IPS-15b (cell line): ENCODE data around the gene KRTAP10-5.
"Not testable (repeated sequence)": the region's sequence is repeated elsewhere in the genome, so short reads cannot be mapped to it uniquely, and the experiment has no call there.

Experiments
- H3K27me3 ChIP-seq: one replicate; pipeline ENCODE4 v1.6.1; 2013; ENCODE audit warnings: low read length; ENCODE audit not compliant: control insufficient read depth, insufficient read depth
- H3K36me3 ChIP-seq: one replicate; pipeline ENCODE4 v1.6.1; 2013; ENCODE audit warnings: low read length; ENCODE audit not compliant: control insufficient read depth, insufficient read depth
- H3K4me1 ChIP-seq: one replicate; pipeline ENCODE4 v1.6.1; 2013; ENCODE audit warnings: mild to moderate bottlenecking, low read length; ENCODE audit not compliant: control insufficient read depth, insufficient read depth
- H3K4me3 ChIP-seq: one replicate; pipeline ENCODE4 v1.5.1; 2013; ENCODE audit warnings: low read depth, low read length
- H3K9ac ChIP-seq: one replicate; pipeline ENCODE4 v1.6.1; 2013; ENCODE audit warnings: low read depth, mild to moderate bottlenecking, low read length
- H3K9me3 ChIP-seq: one replicate; pipeline ENCODE4 v1.6.1; 2013; ENCODE audit warnings: mild to moderate bottlenecking, low read length; ENCODE audit not compliant: control insufficient read depth, insufficient read depth

The KRTAP10-5 gene, protein sequence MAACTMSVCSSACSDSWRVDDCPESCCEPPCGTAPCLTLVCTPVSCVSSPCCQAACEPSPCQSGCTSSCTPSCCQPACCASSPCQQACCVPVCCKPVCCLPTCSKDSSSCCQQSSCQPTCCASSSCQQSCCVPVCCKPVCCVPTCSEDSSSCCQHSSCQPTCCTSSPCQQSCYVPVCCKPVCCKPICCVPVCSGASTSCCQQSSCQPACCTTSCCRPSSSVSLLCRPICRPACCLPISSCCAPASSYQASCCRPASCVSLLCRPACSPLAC

GRCh38 chr21:44580231-44580821 is at the start of gene KRTAP10-5:
Gene KRTAP10-5, minus strand, starts transcription at chr21:44580604. Its CDS starts 26 bp downstream, at chr21:44580578.
- H3K27me3 ChIP-seq, H3K36me3 ChIP-seq, H3K4me3 ChIP-seq, H3K9ac ChIP-seq, H3K9me3 ChIP-seq, H3K4me1 ChIP-seq: not testable (repeated sequence)

DNA sequence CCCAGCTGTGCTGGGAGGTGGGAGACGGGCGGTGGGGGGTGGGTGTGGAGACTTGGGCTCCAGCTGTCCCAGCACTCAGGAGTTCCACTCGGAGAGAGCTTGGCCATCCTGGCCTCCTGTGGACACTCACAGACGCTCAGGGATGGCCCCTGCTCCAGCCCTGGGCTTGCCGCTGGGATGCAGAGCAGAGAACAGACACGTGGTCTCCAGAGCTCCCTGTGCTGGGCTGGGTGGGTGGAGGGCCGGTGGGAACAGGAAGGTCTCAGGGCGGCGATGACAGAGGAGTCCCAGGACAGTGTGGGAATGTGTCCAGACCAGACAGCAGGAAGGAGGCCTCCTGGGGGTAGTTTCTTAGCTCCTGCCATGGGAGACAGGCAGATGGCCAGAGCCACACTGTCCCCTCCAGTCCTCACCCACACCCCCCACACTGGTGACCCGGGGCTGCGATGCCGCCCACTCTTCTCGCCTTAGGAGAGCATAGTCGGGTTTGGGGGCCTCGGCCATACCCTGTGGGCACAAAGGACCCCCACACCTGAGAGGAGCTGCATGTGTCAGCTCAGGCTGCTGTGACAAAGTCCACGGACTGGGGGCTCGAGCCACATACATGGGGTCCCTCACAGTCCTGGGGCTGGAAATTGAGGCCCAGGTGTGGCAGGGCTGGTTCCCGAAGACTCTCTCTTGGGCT is 48.4 kb upstream of the KRTAP10-5 start:
- H3K4me3 ChIP-seq: no peak overlapping the region
- no peaks in the 10 kb centered on the region for H3K4me1 ChIP-seq
- peaks cover 3% of the 10 kb centered on the region for H3K9me3 ChIP-seq
- no peaks in the 10 kb centered on the region for H3K27me3 ChIP-seq
- H3K36me3 ChIP-seq: no peaks in the 10 kb centered on the region
- H3K9ac ChIP-seq: no peak overlapping the region

- not testable (repeated sequence) for H3K9me3 ChIP-seq, H3K36me3 ChIP-seq, H3K27me3 ChIP-seq, H3K4me1 ChIP-seq, H3K4me3 ChIP-seq, H3K9ac ChIP-seq
These were observed 47.4 kb upstream of the KRTAP10-5 start for GRCh38 chr21:44627831-44628233.

DNA sequence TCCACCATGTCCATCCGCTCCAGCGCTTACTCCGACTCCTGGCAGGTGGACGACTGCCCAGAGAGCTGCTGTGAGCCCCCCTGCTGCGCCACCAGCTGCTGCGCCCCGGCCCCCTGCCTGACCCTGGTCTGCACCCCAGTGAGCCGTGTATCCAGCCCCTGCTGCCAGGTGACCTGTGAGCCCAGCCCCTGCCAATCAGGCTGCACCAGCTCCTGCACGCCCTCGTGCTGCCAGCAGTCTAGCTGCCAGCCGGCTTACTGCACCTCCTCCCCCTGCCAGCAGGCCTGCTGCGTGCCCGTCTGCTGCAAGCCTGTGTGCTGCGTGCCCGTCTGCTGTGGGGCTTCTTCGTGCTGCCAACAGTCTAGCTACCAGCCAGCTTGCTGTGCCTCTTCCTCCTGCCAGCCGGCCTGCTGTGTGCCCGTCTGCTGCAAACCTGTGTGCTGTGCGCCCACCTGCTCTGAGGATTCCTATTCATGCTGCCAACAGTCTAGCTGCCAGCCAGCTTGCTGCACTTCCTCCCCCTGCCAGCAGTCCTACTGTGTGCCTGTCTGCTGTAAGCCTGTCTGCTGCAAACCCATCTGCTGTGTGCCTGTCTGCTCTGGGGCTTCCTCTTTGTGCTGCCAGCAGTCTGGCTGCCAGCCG is 46.9 kb upstream of the KRTAP10-5 start:
- H3K9me3 ChIP-seq, H3K9ac ChIP-seq, H3K4me1 ChIP-seq, H3K27me3 ChIP-seq, H3K36me3 ChIP-seq, H3K4me3 ChIP-seq: not testable (repeated sequence)

DNA sequence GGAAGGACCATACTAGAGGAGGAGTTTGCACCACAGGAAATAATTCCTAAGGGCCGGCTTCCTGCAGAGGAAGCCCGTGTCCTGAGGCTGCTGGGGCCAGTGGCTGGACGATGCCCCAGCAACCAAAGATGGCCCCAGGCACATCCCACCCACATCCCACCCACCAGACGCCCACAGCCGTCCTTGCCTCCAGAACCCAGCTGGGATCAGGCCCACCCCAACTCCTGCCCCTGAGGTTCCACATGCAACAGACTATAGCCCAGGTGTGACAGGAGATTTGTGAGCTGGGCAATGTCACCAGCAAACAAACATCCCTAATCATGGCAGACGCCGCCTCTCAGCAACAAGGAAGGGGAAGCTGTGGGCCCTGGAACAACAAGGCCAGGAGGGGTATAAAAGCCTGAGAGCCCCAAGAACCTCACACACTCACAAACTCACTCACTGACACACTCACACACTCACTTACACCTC is 46.3 kb upstream of the KRTAP10-5 start, which contains the start of gene KRTAP10-9:
KRTAP10-9 (plus strand) TSS at position 421 of the 471 bp plus-strand sequence. CDS start 79 bp downstream, outside the sequence.
- Histone ChIP-seq H3K36me3 (no peaks in the 10 kb centered on the region), H3K4me3 (no peak within 1 kb of the TSS), H3K4me1 (no peaks in the 10 kb centered on the region), H3K9me3 (peaks cover 8% of the 10 kb centered on the region), H3K27me3 (no peaks in the 10 kb centered on the region), H3K9ac (no peak within 1 kb of the TSS)

DNA sequence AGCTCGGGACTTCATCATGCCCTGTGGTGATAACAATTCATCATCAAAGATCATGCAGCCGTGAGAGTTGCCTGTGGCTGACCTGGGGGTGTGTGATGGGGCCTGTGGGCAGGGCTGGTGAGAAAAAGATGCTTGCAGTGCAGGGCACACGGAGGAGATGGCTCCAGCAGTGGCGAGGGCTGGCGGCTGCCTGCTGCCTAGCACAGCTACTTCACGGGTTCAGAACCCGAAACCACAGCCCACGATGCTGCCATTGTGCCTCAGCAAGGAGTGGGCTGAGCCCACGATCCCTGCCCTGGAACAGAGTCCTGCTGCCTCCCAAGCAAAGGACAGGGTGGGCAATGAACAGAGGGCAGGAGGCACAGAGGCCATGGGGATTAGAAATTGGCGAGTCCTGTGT is 45.9 kb upstream of the KRTAP10-5 start:
- Histone ChIP-seq H3K4me1 (no peaks in the 10 kb centered on the region), H3K9ac (no peak overlapping the region), H3K9me3 (peaks cover 8% of the 10 kb centered on the region), H3K4me3 (no peak overlapping the region), H3K36me3 (no peaks in the 10 kb centered on the region), H3K27me3 (no peaks in the 10 kb centered on the region)

DNA sequence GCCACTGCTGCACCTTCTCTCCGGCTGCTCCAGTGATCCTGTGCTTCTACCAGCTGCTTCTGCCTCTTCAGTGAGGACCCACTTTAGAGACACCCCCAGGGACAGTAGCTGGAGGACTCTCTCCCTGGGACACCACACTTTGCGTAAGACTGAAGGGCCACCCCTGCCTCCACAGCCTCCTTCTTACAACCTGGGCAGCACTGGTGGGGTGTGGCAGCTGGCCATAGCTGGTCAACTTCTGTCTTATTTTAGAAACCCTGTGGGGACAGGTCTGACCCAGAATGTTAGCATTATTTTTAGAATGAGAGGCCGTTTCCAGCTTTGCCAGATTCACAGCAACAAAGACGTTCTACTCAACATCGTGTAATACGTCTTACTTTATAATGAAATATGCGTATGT is 45.4 kb upstream of the KRTAP10-5 start:
- Histone ChIP-seq H3K4me3 (no peak overlapping the region), H3K9ac (no peak overlapping the region), H3K27me3 (no peaks in the 10 kb centered on the region), H3K9me3 (peaks cover 8% of the 10 kb centered on the region), H3K4me1 (no peaks in the 10 kb centered on the region), H3K36me3 (no peaks in the 10 kb centered on the region)

GRCh38 chr21:44623575-44623974 is 43.2 kb upstream of the KRTAP10-5 start:
- Histone ChIP-seq H3K4me1 (no peaks in the 10 kb centered on the region), H3K27me3 (no peaks in the 10 kb centered on the region), H3K36me3 (no peaks in the 10 kb centered on the region), H3K4me3 (no peak overlapping the region), H3K9me3 (peaks cover 8% of the 10 kb centered on the region), H3K9ac (no peak overlapping the region)

DNA sequence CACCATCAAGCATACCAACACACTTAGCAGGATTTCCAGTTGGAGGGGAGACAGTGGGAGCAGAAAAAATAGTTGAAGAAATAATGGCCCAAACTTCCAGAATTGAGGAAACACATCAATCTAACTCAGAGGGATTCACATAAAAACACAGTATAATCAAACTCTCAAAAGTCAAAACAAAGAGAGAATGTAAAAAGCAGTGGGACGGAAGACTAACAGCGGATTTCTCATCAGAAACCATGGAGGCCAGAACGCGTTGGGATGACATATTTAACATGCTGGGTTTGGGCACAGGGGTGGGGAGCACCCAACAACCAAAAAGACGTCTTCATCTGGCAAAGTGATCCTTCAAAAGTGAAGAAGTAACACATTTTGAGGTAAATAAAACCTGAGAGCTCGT is 39.5 kb upstream of the KRTAP10-5 start:
- Histone ChIP-seq H3K9ac (no peak overlapping the region), H3K27me3 (no peaks in the 10 kb centered on the region), H3K36me3 (no peaks in the 10 kb centered on the region), H3K9me3 (peaks cover 8% of the 10 kb centered on the region), H3K4me3 (no peak overlapping the region), H3K4me1 (no peaks in the 10 kb centered on the region)

DNA sequence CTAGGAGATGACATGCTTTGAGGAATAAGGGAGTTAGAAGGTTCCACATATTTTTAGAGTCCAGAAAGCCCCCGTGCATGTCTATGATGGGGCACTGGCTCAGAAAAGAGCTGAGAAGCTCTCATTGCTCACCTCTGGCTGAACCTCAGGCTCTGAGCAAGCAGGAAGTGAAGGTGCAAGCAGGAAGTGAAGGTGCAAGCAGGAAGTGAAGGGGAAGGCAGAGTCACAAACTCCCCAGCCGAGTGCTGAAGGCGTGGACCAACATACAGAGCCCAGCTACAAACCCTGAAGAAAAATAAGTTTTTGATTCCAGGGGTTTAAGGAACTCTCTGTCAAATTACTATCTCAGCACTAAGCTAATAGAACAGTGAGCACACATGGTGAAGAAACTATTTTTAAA is 38.5 kb upstream of the KRTAP10-5 start:
- Histone ChIP-seq H3K9ac (no peak overlapping the region), H3K27me3 (no peaks in the 10 kb centered on the region), H3K4me3 (no peak overlapping the region), H3K36me3 (no peaks in the 10 kb centered on the region), H3K4me1 (no peaks in the 10 kb centered on the region), H3K9me3 (peaks cover 6% of the 10 kb centered on the region)

GRCh38 chr21:44618504-44618903 is 38.1 kb upstream of the KRTAP10-5 start:
- no peak overlapping the region for H3K4me3 ChIP-seq
- peaks cover 3% of the 10 kb centered on the region for H3K9me3 ChIP-seq
- no peaks in the 10 kb centered on the region for H3K36me3 ChIP-seq
- H3K9ac ChIP-seq: no peak overlapping the region
- no peaks in the 10 kb centered on the region for H3K27me3 ChIP-seq
- no peaks in the 10 kb centered on the region for H3K4me1 ChIP-seq
